Measurements from ENCODE around the gene PDHX.

DNA sequence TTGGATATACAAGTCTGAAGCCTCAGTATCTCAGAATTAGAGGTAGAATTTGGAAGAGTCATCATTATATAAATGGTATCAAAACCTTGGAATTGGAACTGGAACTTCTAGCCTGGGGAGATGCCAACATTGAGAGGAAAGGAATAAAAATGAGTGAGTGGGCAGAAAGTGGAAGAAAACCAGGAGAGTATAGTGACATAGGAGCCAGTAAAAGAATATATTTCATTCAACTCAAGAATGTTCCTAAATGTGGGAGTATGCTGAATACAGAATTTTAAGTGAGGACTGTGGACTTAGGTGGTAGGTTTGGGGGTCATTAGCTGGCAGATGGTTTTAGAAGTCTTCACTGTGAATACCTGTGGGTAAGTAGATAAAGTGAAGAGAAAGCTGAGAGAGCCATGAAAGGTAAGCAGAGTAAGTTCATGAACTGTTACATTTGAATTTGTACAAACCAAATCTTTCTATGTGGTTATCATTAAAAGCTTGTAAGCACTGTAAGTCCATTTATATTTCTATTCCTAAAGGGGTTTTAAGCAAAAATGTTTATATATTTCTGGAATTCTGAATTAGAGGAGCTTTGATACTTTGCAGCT, 60.2 kb downstream of the PDHX start:
- TF ChIP-seq, protein P1, sequence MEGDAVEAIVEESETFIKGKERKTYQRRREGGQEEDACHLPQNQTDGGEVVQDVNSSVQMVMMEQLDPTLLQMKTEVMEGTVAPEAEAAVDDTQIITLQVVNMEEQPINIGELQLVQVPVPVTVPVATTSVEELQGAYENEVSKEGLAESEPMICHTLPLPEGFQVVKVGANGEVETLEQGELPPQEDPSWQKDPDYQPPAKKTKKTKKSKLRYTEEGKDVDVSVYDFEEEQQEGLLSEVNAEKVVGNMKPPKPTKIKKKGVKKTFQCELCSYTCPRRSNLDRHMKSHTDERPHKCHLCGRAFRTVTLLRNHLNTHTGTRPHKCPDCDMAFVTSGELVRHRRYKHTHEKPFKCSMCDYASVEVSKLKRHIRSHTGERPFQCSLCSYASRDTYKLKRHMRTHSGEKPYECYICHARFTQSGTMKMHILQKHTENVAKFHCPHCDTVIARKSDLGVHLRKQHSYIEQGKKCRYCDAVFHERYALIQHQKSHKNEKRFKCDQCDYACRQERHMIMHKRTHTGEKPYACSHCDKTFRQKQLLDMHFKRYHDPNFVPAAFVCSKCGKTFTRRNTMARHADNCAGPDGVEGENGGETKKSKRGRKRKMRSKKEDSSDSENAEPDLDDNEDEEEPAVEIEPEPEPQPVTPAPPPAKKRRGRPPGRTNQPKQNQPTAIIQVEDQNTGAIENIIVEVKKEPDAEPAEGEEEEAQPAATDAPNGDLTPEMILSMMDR (IDR thresholded peaks at IDR 0.05) = no peak
- no peak for TF ChIP-seq POLR2A (IDR thresholded peaks at IDR 0.05)

Data from heart left ventricle (tissue), 13 donors.